HEK293 (cell line): ENCODE results near the gene S100A2.

Experiments used
- ZBTB11 ChIP-seq: fragments of 450-650 bp; formaldehyde crosslinking; conservative IDR thresholded peaks from 2 replicates; pipeline ENCODE4 v1.5.1; 2016; ENCODE audit warnings: low read depth, missing biosample characterization, missing genetic modification characterization
- ZBTB8A ChIP-seq: fragments of 450-650 bp; formaldehyde crosslinking; IDR thresholded peaks from 2 replicates; pipeline ENCODE4 v1.5.1; 2016; ENCODE audit warnings: missing biosample characterization, missing genetic modification characterization
- ZNF175 ChIP-seq: fragments of 450-650 bp; formaldehyde crosslinking; IDR thresholded peaks from 2 replicates; pipeline ENCODE4 v1.5.1; 2016; ENCODE audit warnings: missing biosample characterization, missing genetic modification characterization
- ZNF24 ChIP-seq: fragments of 450-650 bp; formaldehyde crosslinking; IDR thresholded peaks from 2 replicates; pipeline ENCODE4 v1.5.1; 2016; ENCODE audit warnings: missing biosample characterization, missing genetic modification characterization
- ZNF529 ChIP-seq: fragments of 450-650 bp; formaldehyde crosslinking; IDR thresholded peaks from 2 replicates; pipeline ENCODE4 v1.5.1; 2017; ENCODE audit warnings: missing genetic modification characterization, missing biosample characterization; ENCODE audit not compliant: insufficient replicate concordance
- ZNF701 ChIP-seq: fragments of 450-650 bp; formaldehyde crosslinking; IDR thresholded peaks from 2 replicates; pipeline ENCODE4 v1.5.1; 2016; ENCODE audit warnings: missing biosample characterization, missing genetic modification characterization
- TF ChIP-seq, protein P1 (sequence below): fragments of 450-650 bp; formaldehyde crosslinking; IDR thresholded peaks from 2 replicates; pipeline ENCODE4 v1.5.1; 2016; ENCODE audit warnings: missing biosample characterization, missing genetic modification characterization

DNA sequence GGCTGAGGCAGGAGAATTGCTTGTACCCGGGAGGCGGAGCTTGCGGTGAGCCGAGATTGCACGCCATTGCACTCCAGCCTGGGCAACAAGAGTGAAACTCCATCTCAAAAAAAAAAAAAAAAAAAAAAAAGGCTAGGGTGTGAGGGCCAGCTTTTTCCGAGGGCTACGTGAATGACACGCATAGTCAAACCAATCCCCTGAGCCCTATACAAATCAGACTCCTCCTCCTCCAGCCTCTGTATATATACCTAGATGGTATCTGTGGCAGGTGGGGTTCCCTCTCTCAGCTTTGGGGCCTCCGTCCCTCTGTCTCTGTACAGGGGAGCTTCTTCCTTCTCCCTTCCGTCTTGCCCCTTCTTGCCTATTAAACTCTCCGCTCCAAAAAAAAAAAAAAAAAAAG is 40.5 kb upstream of the S100A2 start:
- TF ChIP-seq, protein P1, sequence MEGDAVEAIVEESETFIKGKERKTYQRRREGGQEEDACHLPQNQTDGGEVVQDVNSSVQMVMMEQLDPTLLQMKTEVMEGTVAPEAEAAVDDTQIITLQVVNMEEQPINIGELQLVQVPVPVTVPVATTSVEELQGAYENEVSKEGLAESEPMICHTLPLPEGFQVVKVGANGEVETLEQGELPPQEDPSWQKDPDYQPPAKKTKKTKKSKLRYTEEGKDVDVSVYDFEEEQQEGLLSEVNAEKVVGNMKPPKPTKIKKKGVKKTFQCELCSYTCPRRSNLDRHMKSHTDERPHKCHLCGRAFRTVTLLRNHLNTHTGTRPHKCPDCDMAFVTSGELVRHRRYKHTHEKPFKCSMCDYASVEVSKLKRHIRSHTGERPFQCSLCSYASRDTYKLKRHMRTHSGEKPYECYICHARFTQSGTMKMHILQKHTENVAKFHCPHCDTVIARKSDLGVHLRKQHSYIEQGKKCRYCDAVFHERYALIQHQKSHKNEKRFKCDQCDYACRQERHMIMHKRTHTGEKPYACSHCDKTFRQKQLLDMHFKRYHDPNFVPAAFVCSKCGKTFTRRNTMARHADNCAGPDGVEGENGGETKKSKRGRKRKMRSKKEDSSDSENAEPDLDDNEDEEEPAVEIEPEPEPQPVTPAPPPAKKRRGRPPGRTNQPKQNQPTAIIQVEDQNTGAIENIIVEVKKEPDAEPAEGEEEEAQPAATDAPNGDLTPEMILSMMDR = no peak
- no peak for TF ChIP-seq ZNF529 (tag by site-specific recombination)
- TF ChIP-seq ZBTB11 (tag by site-specific recombination) = no peak
- no peak for TF ChIP-seq ZNF24
- no peak for TF ChIP-seq ZNF701 (tag by site-specific recombination)
- no peak for TF ChIP-seq ZNF175
- no peak for TF ChIP-seq ZBTB8A (tag by site-specific recombination)
